ENCODE results near the gene FOXA1.

- TF ChIP-seq CTCF (IDR thresholded peaks at IDR 0.05; ENCODE audit: low read length) (no peak), EZH2 (optimal IDR thresholded peaks at IDR 0.05; ENCODE audit: low read depth, low read length) (no peak)
Measured at GRCh38 chr14:37591311-37591940, 3.6 kb downstream of the FOXA1 start.

All from MM.1S (cell line).